Measurements from ENCODE around the gene PLEKHM2. TPM values are rescaled to one million over a fixed set of nuclear protein-coding genes. Genes with fewer than 3 reads are reported as not detected.

The PLEKHM2 gene
- total RNA-seq, 1 experiment from 2014 or later: 49.7 TPM

DNA sequence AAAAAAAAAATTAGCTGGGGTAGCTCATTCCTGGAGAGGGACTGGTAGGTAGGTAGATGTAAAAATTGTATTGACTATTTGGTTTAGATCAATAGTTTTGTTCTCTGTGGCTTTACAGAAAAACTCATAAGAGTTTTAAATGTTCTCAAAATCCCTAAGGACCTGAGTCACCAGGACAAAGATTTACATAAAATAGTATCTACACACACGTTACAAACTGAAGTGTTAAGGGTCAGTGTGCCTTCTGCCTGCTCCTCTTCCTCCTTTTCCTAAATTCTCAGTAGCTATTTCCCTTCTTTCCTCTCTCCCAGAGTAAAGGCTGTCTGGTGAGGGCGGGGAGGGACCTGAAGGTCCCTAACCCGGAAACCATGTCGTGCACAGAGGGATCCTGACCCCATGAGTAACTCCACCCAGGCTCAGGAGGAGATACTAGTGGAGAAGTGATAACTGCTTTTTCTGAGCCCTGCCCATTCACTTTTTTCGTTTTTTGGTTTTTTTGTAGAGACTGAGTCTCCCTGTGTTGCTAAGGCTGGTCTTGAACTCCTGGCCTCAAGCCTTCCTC is 8.1 kb downstream of the PLEKHM2 start (continued):
- no peak for TF ChIP-seq FOXP4 (CRISPR knock-in tag; IDR thresholded peaks at IDR 0.05)
- no peak for TF ChIP-seq FOXK1 (CRISPR knock-in tag; IDR thresholded peaks at IDR 0.05)

DNA sequence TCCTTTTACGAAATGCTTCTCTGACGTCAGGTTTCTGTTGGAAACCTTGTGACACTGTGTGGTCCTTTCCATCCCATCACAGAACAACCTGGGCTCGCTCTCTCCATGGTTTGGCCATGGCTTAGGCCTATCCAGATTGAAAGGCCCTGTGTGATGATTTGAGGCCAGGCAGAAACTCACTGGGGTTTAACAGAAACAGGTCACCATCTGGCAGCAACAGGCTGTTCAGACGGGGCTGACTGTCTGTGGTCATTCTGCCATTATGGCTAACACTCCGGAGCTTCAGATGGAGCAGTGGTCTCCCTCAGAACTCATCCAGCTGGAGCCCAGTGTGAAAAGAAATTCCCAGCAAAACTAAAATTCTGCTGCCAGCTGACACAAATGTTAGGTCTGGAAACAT is 9.3 kb downstream of the PLEKHM2 start:
- Mint-ChIP-seq H3K27ac (no peak overlapping the region), H3K9me3 (no peaks in the 10 kb centered on the region), H3K4me1 (no peaks in the 10 kb centered on the region), H3K36me3 (0 out of 2 replicates have a peak, but pooled peaks cover 3% of the 10 kb centered on the region), H3K4me3 (no peak overlapping the region), H3K27me3 (ENCODE audit: low read depth) (no peaks in the 10 kb centered on the region)
- POLR2A ChIA-PET: no interaction called here
- TF ChIP-seq NR2C2 (CRISPR knock-in tag; IDR thresholded peaks at IDR 0.05) (no peak), OVOL2 (CRISPR knock-in tag; IDR thresholded peaks at IDR 0.05; ENCODE audit: borderline replicate concordance) (no peak), CBFB (CRISPR knock-in tag; IDR thresholded peaks at IDR 0.05; ENCODE audit: low read depth) (no peak), ZNF232 (CRISPR knock-in tag; IDR thresholded peaks at IDR 0.05) (no peak), FOXK1 (CRISPR knock-in tag; IDR thresholded peaks at IDR 0.05) (no peak), ZNF281 (CRISPR knock-in tag; IDR thresholded peaks at IDR 0.05) (no peak), CREB1 (CRISPR knock-in tag; IDR thresholded peaks at IDR 0.05) (no peak), MXD4 (CRISPR knock-in tag; IDR thresholded peaks at IDR 0.05; ENCODE audit: borderline replicate concordance) (no peak), STAT6 (CRISPR knock-in tag; conservative IDR thresholded peaks at IDR 0.05; ENCODE audit: low read depth) (no peak), GRHL2 (CRISPR knock-in tag; IDR thresholded peaks at IDR 0.05; ENCODE audit: insufficient replicate concordance, severe bottlenecking) (no peak), HMGXB4 (CRISPR knock-in tag; IDR thresholded peaks at IDR 0.05) (no peak), GABPB1 (CRISPR knock-in tag; IDR thresholded peaks at IDR 0.05) (no peak)
- TF ChIP-seq, protein P1, sequence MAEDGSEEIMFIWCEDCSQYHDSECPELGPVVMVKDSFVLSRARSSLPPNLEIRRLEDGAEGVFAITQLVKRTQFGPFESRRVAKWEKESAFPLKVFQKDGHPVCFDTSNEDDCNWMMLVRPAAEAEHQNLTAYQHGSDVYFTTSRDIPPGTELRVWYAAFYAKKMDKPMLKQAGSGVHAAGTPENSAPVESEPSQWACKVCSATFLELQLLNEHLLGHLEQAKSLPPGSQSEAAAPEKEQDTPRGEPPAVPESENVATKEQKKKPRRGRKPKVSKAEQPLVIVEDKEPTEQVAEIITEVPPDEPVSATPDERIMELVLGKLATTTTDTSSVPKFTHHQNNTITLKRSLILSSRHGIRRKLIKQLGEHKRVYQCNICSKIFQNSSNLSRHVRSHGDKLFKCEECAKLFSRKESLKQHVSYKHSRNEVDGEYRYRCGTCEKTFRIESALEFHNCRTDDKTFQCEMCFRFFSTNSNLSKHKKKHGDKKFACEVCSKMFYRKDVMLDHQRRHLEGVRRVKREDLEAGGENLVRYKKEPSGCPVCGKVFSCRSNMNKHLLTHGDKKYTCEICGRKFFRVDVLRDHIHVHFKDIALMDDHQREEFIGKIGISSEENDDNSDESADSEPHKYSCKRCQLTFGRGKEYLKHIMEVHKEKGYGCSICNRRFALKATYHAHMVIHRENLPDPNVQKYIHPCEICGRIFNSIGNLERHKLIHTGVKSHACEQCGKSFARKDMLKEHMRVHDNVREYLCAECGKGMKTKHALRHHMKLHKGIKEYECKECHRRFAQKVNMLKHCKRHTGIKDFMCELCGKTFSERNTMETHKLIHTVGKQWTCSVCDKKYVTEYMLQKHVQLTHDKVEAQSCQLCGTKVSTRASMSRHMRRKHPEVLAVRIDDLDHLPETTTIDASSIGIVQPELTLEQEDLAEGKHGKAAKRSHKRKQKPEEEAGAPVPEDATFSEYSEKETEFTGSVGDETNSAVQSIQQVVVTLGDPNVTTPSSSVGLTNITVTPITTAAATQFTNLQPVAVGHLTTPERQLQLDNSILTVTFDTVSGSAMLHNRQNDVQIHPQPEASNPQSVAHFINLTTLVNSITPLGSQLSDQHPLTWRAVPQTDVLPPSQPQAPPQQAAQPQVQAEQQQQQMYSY (CRISPR knock-in tag; IDR thresholded peaks at IDR 0.05): no peak
- TF ChIP-seq, protein P2, sequence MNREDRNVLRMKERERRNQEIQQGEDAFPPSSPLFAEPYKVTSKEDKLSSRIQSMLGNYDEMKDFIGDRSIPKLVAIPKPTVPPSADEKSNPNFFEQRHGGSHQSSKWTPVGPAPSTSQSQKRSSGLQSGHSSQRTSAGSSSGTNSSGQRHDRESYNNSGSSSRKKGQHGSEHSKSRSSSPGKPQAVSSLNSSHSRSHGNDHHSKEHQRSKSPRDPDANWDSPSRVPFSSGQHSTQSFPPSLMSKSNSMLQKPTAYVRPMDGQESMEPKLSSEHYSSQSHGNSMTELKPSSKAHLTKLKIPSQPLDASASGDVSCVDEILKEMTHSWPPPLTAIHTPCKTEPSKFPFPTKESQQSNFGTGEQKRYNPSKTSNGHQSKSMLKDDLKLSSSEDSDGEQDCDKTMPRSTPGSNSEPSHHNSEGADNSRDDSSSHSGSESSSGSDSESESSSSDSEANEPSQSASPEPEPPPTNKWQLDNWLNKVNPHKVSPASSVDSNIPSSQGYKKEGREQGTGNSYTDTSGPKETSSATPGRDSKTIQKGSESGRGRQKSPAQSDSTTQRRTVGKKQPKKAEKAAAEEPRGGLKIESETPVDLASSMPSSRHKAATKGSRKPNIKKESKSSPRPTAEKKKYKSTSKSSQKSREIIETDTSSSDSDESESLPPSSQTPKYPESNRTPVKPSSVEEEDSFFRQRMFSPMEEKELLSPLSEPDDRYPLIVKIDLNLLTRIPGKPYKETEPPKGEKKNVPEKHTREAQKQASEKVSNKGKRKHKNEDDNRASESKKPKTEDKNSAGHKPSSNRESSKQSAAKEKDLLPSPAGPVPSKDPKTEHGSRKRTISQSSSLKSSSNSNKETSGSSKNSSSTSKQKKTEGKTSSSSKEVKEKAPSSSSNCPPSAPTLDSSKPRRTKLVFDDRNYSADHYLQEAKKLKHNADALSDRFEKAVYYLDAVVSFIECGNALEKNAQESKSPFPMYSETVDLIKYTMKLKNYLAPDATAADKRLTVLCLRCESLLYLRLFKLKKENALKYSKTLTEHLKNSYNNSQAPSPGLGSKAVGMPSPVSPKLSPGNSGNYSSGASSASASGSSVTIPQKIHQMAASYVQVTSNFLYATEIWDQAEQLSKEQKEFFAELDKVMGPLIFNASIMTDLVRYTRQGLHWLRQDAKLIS (CRISPR knock-in tag; IDR thresholded peaks at IDR 0.05; ENCODE audit: borderline replicate concordance): no peak
- CTCF ChIA-PET: interaction anchor here (1.1 kb wide), 1 partner anchor 48 kb away, joined by 4 read pairs; no protein-coding TSS in a partner anchor
- no peak for ATAC-seq
- no peak for DNase-seq (ENCODE audit: low spot score)

Data from WTC11 (cell line).